HG03066 (cell line): ENCODE results near the gene ARL2BP.
"Not testable (repeated sequence)": the region's sequence is repeated elsewhere in the genome, so short reads cannot be mapped to it uniquely, and the experiment has no call there.

Source experiments
- ATAC-seq: cut with Tn5 transposase; IDR thresholded peaks from one replicate; pipeline ENCODE4 v1.9.1; 2021; ENCODE audit warnings: low read depth; ENCODE audit not compliant: unreplicated experiment

The ARL2BP gene

GRCh38 chr16:57244767-57245471, at the start of gene ARL2BP:
TSS of gene ARL2BP (plus strand) at chr16:57245259. CDS start at chr16:57245368, 109 bp downstream.
- peak; percentile 92 for ATAC-seq

DNA sequence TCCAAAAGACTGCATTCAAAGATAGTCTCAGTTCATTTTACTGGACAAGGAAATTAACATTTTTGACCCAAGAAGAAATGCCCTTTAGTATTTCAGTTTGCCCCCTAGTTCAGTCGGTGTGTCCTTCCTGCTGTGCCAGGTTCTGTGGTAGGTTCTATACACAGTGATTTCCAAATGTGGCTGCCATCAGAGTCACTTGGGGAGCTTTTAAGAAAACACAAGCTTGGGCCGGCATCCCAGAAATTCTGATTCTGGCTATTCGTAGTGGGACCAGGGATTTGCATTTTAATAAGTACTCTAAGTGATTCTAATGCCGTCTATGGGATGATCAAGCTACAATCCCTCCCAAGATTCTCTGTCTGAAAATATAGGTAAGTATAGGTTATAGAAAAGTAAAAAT, 48.8 kb upstream of the ARL2BP start:
- no peak for ATAC-seq

- ATAC-seq = no peak
Measured at GRCh38 chr16:57196753-57197152, 48.3 kb upstream of the ARL2BP start.

DNA sequence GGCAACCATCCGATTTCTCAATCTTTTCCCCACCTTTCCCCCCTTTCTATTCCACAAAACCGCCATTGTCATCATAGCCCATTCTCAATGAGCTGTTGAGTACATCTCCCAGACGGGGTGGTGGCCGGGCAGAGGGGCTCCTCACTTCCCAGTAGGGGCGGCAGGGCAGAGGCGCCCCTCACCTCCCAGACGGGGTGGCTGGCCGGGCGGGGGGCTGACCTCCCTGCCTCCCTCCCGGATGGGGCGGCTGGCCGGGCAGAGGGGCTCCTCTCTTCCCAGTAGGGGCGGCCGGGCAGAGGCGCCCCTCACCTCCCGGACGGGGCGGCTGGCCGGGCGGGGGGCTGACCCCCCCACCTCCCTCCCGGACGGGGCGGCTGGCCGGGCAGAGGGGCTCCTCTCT, 44.7 kb upstream of the ARL2BP start:
- ATAC-seq = not testable (repeated sequence)

DNA sequence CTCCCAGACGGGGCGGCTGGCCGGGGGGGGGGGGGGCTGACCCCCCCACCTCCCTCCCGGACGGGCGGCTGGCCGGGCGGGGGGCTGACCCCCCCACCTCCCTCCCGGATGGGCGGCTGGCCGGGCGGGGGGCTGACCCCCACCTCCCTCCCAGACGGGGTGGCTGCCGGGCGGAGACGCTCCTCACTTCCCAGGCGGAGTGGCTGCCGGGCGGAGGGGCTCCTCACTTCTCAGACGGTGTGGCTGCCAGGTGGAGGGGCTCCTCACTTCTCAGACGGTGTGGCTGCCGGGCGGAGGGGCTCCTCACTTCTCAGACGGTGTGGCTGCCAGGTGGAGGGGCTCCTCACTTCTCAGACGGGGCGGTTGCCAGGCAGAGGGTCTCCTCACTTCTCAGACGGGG, 44.1 kb upstream of the ARL2BP start:
- not testable (repeated sequence) for ATAC-seq

DNA sequence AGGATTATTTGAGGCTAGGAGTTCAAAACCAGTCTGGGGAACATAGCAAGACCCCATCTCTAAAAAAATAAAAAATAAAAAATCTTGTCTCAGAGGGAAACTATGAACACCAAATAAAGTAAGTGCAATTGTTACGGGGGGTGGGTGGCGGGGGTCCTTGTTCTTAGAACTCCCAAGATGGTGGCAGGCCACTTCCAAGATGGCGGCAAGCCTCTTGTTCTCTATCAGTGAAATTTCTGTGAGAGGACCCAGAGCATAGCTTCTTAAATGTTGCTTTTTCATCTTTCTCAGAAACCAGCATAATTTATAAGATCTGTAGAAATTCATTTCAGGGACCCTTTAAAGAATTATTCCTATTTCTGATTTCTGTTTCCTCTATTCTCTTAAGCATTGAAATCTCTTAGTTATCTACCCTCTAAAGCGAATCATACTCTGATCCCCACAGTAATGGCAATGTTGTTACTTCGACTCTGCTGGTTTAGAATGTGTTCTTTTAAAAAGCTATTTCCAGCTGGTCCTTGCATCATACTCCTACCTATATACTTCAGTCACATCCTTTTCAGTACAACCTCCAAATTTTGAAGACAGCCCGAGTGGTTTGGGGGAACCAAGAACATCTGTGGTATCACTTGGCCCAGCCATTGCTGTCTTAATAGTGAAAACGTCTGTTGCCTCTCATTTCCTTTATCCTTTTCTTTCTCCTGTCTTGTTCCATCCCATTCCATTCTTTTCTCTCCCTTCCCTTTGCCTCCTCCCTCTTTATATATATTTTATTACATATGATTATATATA, 42.8 kb upstream of the ARL2BP start:
- no peak for ATAC-seq

DNA sequence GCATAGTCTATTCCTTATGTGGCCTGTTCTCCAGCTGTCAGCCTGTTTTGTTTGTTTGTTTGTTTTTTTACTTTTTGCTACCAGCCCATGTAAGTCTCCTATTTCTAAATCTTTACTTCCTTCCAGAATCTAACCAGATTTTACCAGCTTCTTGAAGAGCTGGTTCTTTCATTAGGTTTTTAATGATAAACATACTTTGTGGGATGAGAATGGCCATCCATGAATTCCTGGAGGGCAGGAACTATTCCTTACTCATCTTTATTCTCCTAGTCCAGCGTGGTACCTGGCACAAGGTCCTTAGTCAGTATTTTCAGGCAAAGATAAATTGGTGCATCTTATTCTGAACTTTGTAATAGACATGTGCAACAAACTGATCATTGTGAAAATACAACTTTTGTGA, 41.6 kb upstream of the ARL2BP start:
- ATAC-seq = no peak

GRCh38 chr16:57204675-57205074, 40.4 kb upstream of the ARL2BP start:
- no peak for ATAC-seq

- no peak for ATAC-seq
Measured at GRCh38 chr16:57208926-57209325, 36.1 kb upstream of the ARL2BP start.

- ATAC-seq = no peak
Measured at GRCh38 chr16:57209780-57210179, 35.3 kb upstream of the ARL2BP start.

GRCh38 chr16:57213462-57213861, 31.6 kb upstream of the ARL2BP start:
- no peak for ATAC-seq

GRCh38 chr16:57216968-57217367, 28.1 kb upstream of the ARL2BP start:
- ATAC-seq = no peak

- ATAC-seq = no peak
Measured at GRCh38 chr16:57223057-57223456, 22.0 kb upstream of the ARL2BP start.

DNA sequence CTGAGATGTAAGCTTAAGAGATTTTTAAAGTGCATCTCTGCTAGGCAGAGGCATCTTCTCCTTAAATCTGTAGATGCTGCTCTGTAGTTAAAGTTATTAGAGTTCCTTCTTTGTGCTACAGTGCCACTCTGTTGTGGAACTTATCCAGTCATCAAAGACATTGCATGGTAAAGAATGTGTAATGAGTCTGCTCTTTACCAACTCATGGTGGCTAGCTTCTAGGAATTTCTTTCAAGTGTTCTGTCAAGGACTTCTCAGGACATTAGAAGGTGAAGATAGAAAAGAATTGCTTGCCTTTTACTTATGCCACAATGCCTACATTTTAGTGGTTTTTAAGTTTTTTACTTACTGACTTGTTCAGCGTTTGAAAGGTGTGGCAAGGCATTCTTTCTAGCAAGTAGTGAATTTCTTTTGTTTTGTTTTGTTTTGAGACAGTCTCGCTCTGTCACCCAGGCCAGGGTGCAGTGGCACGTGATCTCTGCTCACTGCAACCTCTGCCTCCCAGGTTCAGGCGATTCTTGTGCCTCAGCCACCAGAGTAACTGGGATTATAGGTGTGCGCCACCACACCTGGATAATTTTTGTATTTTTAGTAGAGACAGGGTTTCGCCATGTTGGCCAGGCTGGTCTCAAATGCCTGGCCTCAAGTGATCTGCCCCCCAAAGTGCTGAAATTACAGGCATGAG, 20.3 kb upstream of the ARL2BP start:
- no peak for ATAC-seq

- no peak for ATAC-seq
Measured at GRCh38 chr16:57225978-57226377, 19.1 kb upstream of the ARL2BP start.

DNA sequence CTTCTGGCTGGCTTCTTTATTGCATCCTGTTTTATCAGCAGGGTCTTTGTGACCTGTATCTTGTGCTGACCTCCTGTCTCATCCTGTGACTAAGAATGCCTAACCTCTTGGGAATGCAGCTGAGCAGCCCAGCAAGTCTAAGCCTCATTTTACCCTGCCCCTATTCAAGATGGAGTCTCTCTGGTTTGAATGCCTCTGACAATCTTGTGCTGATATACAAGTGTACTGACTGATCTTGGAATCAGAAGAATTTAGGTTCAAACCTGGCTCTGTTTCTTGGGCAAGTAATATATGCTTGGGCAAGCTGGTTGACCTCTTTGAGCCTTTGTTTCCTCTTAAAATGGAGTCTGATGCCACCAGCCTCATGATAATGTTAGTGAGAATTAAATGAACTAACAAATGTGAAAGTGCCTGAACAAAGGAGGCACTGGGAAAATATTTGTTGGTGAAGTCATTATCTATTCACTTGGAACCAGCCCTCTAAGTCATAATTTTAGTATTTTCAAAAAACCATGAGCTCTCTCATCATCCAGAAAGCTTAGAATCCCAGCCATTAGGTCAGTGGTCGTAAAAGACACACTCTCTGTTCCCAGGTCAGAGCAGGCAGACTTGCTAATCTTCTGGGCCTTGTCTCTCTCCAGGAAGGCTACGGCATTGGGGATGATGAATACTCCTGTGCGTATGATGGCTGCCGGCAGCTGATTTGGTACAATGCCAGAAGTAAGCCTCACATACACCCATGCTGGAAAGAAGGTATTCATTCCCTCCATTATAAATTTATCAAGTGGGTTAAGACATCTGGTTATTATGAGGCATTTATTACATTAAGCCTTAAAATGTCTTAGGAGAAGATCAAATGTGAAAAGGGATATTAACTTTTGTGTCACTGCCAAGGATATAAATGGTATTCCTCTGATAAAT, 18.1 kb upstream of the ARL2BP start:
- no peak for ATAC-seq

- ATAC-seq = no peak
Measured at GRCh38 chr16:57229079-57229478, 16.0 kb upstream of the ARL2BP start.

GRCh38 chr16:57231821-57232350, 13.2 kb upstream of the ARL2BP start:
- no peak for ATAC-seq

- no peak for ATAC-seq
Measured at GRCh38 chr16:57233944-57234706, 10.9 kb upstream of the ARL2BP start.
